ENCODE measurements around the gene LHFPL5. TPM values are rescaled to one million over a fixed set of nuclear protein-coding genes. Genes with fewer than 3 reads are reported as not detected.

The LHFPL5 gene
- total and polyA plus RNA-seq, 4 donors: not detected

GRCh38 chr6:35787266-35788218, 17.6 kb upstream of the LHFPL5 start:
- H3K27me3 ChIP-seq (ENCODE audit: control insufficient read depth in 3 of 3, insufficient read depth in 3 of 3, low read length in 2 of 3): peaks cover 0 to 15% (median 14%) of the 10 kb centered on the region in 3 donors
- no peak for ATAC-seq (ENCODE audit: insufficient read depth, low FRiP score)
- no peak for DNase-seq

GRCh38 chr6:35788423-35788982, 16.6 kb upstream of the LHFPL5 start:
- no peaks in the 10 kb centered on the region for H3K36me3 ChIP-seq (ENCODE audit: control insufficient read depth in 4 of 4, insufficient read depth in 4 of 4, low read length in 4 of 4)
- no peak overlapping the region for H3K4me3 ChIP-seq
- H3K27ac ChIP-seq (ENCODE audit: low read depth in 1 of 2, low read length in 1 of 2): no peak overlapping the region
- no peak overlapping the region for H3K9ac ChIP-seq (ENCODE audit: insufficient read depth in 1 of 2, low read length in 2 of 2)
- H3K27me3 ChIP-seq (ENCODE audit: control insufficient read depth in 3 of 3, insufficient read depth in 3 of 3, low read length in 2 of 3): peaks cover 0 to 15% (median 14%) of the 10 kb centered on the region in 3 donors
- H3K9me3 ChIP-seq (ENCODE audit: control insufficient read depth in 4 of 4, insufficient read depth in 3 of 4, low read length in 3 of 4): peaks cover 0 to 3% (median 0%) of the 10 kb centered on the region in 4 donors
- no peak for TF ChIP-seq CTCF (IDR thresholded peaks at IDR 0.05; ENCODE audit: control extremely low read depth, extremely low read depth)
- no peak for ATAC-seq (ENCODE audit: insufficient read depth, low FRiP score)
- no peaks in the 10 kb centered on the region for H3K4me1 ChIP-seq (ENCODE audit: control insufficient read depth in 5 of 5, insufficient read depth in 5 of 5, low read length in 5 of 5)
- 64 to 70% methylated on average over 4 of the region's 4 CpGs for WGBS, 2 donors
- DNase-seq: no peak

More at GRCh38 chr6:35787266-35788218, 17.6 kb upstream of the LHFPL5 start:
- Histone ChIP-seq H3K4me3 (no peak overlapping the region), H3K4me1 (ENCODE audit: control insufficient read depth in 5 of 5, insufficient read depth in 5 of 5, low read length in 5 of 5) (no peaks in the 10 kb centered on the region), H3K36me3 (ENCODE audit: control insufficient read depth in 4 of 4, insufficient read depth in 4 of 4, low read length in 4 of 4) (no peaks in the 10 kb centered on the region), H3K9me3 (ENCODE audit: control insufficient read depth in 4 of 4, insufficient read depth in 3 of 4, low read length in 3 of 4) (peaks cover 0 to 3% (median 0%) of the 10 kb centered on the region in 4 donors), H3K27ac (ENCODE audit: low read depth in 1 of 2, low read length in 1 of 2) (no peak overlapping the region), H3K9ac (ENCODE audit: insufficient read depth in 1 of 2, low read length in 2 of 2) (no peak overlapping the region)
- no peak for TF ChIP-seq CTCF (IDR thresholded peaks at IDR 0.05; ENCODE audit: control extremely low read depth, extremely low read depth)
- 79 to 91% methylated on average over 13 of the region's 13 CpGs for WGBS, 2 donors

- 80 to 90% methylated on average over 5 of the region's 5 CpGs for WGBS, 2 donors
- ATAC-seq (ENCODE audit: insufficient read depth, low FRiP score): no peak
- no peaks in the 10 kb centered on the region for H3K36me3 ChIP-seq (ENCODE audit: control insufficient read depth in 4 of 4, insufficient read depth in 4 of 4, low read length in 4 of 4)
- H3K27me3 ChIP-seq (ENCODE audit: control insufficient read depth in 3 of 3, insufficient read depth in 3 of 3, low read length in 2 of 3): peaks cover 0 to 15% (median 14%) of the 10 kb centered on the region in 3 donors
- H3K9me3 ChIP-seq (ENCODE audit: control insufficient read depth in 4 of 4, insufficient read depth in 3 of 4, low read length in 3 of 4): peaks cover 0 to 2% (median 0%) of the 10 kb centered on the region in 4 donors
- no peak overlapping the region for H3K9ac ChIP-seq (ENCODE audit: insufficient read depth in 1 of 2, low read length in 2 of 2)
- H3K27ac ChIP-seq (ENCODE audit: low read depth in 1 of 2, low read length in 1 of 2): no peak overlapping the region
- H3K4me3 ChIP-seq: no peak overlapping the region
- no peak for TF ChIP-seq CTCF (IDR thresholded peaks at IDR 0.05; ENCODE audit: control extremely low read depth, extremely low read depth)
- H3K4me1 ChIP-seq (ENCODE audit: control insufficient read depth in 5 of 5, insufficient read depth in 5 of 5, low read length in 5 of 5): no peaks in the 10 kb centered on the region
- no peak for DNase-seq
Observed at GRCh38 chr6:35790683-35791082, 14.5 kb upstream of the LHFPL5 start.

Measured in lung (tissue), 12 donors.